ENCODE measurements around the gene PDXP. TPM values are rescaled to one million over a fixed set of nuclear protein-coding genes. Genes with fewer than 3 reads are reported as not detected.

PDXP gene
- total RNA-seq, 1 experiment from 2014 or later = 42.7 TPM

DNA sequence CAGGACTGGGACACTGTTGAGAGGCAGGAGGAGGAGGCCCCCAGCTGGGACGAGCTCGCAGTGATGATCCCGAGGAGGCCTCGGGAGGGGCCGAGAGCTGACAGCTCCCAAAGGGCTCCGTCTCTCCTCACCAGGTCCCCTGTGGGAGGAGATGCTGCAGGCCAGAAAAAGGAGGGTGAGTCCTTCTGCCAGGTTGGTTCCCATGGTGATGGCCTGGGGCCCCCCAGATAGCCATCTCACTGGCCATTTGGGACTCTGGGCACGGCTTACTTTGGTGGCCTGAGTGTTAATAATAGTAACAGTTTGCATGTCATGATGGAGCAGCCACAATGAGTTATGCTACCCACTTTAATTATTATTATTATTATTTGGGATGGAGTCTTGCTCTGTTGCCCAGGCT, 57.2 kb downstream of the PDXP start:
- Histone ChIP-seq H3K9me3 (ENCODE audit: control insufficient read depth in 1 of 2, insufficient read depth in 1 of 2, low read depth in 1 of 2, low read length in 2 of 2) (no peaks in the 10 kb centered on the region), H3K79me2 (ENCODE audit: insufficient read depth, low read length) (no peaks in the 10 kb centered on the region), H2AFZ (ENCODE audit: low read depth, low read length, poor library complexity, severe bottlenecking) (no peak overlapping the region), H3K27me3 (ENCODE audit: insufficient read depth, low read length) (no peaks in the 10 kb centered on the region), H3K4me1 (ENCODE audit: control insufficient read depth in 1 of 2, insufficient read depth in 2 of 2, low read length in 2 of 2) (0 out of 4 replicates have a peak, but pooled peaks cover 0 to 2% of the 10 kb centered on the region in 2 experiments), H3K27ac (ENCODE audit: low read depth, low read length) (no peak overlapping the region), H3K4me2 (ENCODE audit: low read length) (no peak overlapping the region), H3K9me2 (ENCODE audit: insufficient read depth) (no peaks in the 10 kb centered on the region), H4K20me1 (ENCODE audit: insufficient read depth) (no peaks in the 10 kb centered on the region), H3K36me3 (ENCODE audit: control insufficient read depth in 1 of 2, insufficient read depth in 2 of 2, low read length in 2 of 2) (no peaks in the 10 kb centered on the region), H3K4me3 (replicated peaks in 1 of 2; ENCODE audit: low read depth in 1 of 2, low read length in 2 of 2) (no peak overlapping the region), H3K9ac (ENCODE audit: low read length) (no peak overlapping the region)
- TF ChIP-seq YY1 (IDR thresholded peaks at IDR 0.05; ENCODE audit: extremely low read depth, insufficient replicate concordance, low read depth, low read length) = no peak
- TF ChIP-seq EZH2phosphoT487 (IDR thresholded peaks at IDR 0.05; ENCODE audit: borderline replicate concordance) = no peak
- no peak for TF ChIP-seq CBX3 (IDR thresholded peaks at IDR 0.05; ENCODE audit: low read depth)
- TF ChIP-seq RAD21 (IDR thresholded peaks at IDR 0.05; ENCODE audit: low read depth) = no peak
- no peak for TF ChIP-seq CEBPB (IDR thresholded peaks at IDR 0.05; ENCODE audit: low read depth)
- no peak for TF ChIP-seq POLR2AphosphoS5 (IDR thresholded peaks at IDR 0.05; ENCODE audit: low read depth, low read length)
- TF ChIP-seq, protein P1, sequence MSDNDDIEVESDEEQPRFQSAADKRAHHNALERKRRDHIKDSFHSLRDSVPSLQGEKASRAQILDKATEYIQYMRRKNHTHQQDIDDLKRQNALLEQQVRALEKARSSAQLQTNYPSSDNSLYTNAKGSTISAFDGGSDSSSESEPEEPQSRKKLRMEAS (IDR thresholded peaks at IDR 0.05) = no peak
- TF ChIP-seq SRF (IDR thresholded peaks at IDR 0.05; ENCODE audit: low read depth) = no peak
- TF ChIP-seq ZNF274 (IDR thresholded peaks at IDR 0.05; ENCODE audit: low read depth, low read length) = no peak
- TF ChIP-seq TCF7L2 (IDR thresholded peaks at IDR 0.05; ENCODE audit: borderline replicate concordance, extremely low read depth, insufficient read depth, insufficient read length) = no peak
- no peak for TF ChIP-seq POLR2A (IDR thresholded peaks at IDR 0.05; ENCODE audit: borderline replicate concordance, extremely low read depth, insufficient read depth, insufficient read length)
- TF ChIP-seq EZH2 (IDR thresholded peaks at IDR 0.05) = no peak
- TF ChIP-seq ZFX (IDR thresholded peaks at IDR 0.05) = no peak
- no peak for TF ChIP-seq ELF1 (IDR thresholded peaks at IDR 0.05; ENCODE audit: borderline replicate concordance, low read depth)
- BruUV-seq (replicated peaks) = no TSS peak
- CTCF ChIA-PET = no interaction called here
- POLR2A ChIA-PET = no interaction called here
- RAD21 ChIA-PET (ENCODE audit: low non-redundant PET in 1 of 2, low total read pairs in 2 of 2, uncharacterized antibody in 2 of 2, unreplicated experiment in 2 of 2) = no interaction called here
- ATAC-seq (no peak), DNase-seq (ENCODE audit: low read depth, low spot score) (no peak)
- intact Hi-C loops (cut with micrococcal nuclease) = no loop called here

Other genes with a start within 250 kb of the PDXP start
- gene ELFN2, start 231.2 kb upstream of the PDXP start, total RNA-seq (2021; ENCODE audit: unreplicated experiment) = 45.4 TPM
- gene MFNG, start 172.3 kb upstream of the PDXP start, total RNA-seq (2021; ENCODE audit: unreplicated experiment) = 4.5 TPM
- 32.0 TPM for gene CARD10, start 139.3 kb upstream of the PDXP start, total RNA-seq (2021; ENCODE audit: unreplicated experiment)
- gene CDC42EP1, start 98.2 kb upstream of the PDXP start, total RNA-seq (2021; ENCODE audit: unreplicated experiment) = 160 TPM
- not detected for gene LGALS2, start 78.6 kb upstream of the PDXP start, total RNA-seq (2021; ENCODE audit: unreplicated experiment)
- 89.8 TPM for gene GGA1, start 49.9 kb upstream of the PDXP start, total RNA-seq (2021; ENCODE audit: unreplicated experiment)
- 48.4 TPM for gene SH3BP1, start 19.1 kb upstream of the PDXP start, total RNA-seq (2021; ENCODE audit: unreplicated experiment)
- 1,080 TPM for gene LGALS1, start 16.9 kb downstream of the PDXP start, total RNA-seq (2021; ENCODE audit: unreplicated experiment)
- 31.4 TPM for gene NOL12, start 27.6 kb downstream of the PDXP start, total RNA-seq (2021; ENCODE audit: unreplicated experiment)
- 244 TPM for gene TRIOBP, start 38.3 kb downstream of the PDXP start, total RNA-seq (2021; ENCODE audit: unreplicated experiment)
- 88.7 TPM for gene GCAT, start 149.2 kb downstream of the PDXP start, total RNA-seq (2021; ENCODE audit: unreplicated experiment)
- gene GALR3, start 164.7 kb downstream of the PDXP start, total RNA-seq (2021; ENCODE audit: unreplicated experiment) = 0.32 TPM
- gene ANKRD54, start 185.6 kb downstream of the PDXP start, total RNA-seq (2021; ENCODE audit: unreplicated experiment) = 29.8 TPM
- gene EIF3L, start 190.7 kb downstream of the PDXP start, total RNA-seq (2021; ENCODE audit: unreplicated experiment) = 687 TPM
- gene MICALL1, start 247.6 kb downstream of the PDXP start, total RNA-seq (2021; ENCODE audit: unreplicated experiment) = 35.2 TPM

Measured in HCT116 (cell line).